ENCODE data around the gene TMEM44. TPM values are rescaled to one million over a fixed set of nuclear protein-coding genes. Genes with fewer than 3 reads are reported as not detected.
A peak's percentile ranks its signal among the peaks of the same experiment; 100 is the strongest.

Gene TMEM44
- total RNA-seq, 2 experiments from 2014 or later, result 4.4 to 5.0 TPM

DNA sequence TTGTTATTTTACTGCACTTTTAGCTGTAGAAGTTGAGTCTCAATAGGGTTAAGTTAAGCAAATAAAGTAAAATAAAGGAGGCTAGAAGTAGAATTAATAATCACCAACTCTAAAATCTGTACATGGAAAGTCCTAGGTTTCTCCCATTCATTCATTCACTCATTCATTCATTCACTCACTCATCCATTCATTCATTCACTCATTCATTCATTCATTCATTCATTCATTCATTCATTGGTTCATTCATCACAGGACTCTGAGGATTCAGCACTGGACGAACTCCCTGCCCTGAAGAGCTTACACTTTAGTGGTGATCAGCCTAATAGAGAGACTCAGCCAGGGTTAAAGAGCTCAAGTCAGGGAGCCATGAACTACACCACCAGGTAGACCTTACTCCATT, 43.3 kb upstream of the TMEM44 start:
- H3K27ac Mint-ChIP-seq, result peak overlapping the region; percentile 36

DNA sequence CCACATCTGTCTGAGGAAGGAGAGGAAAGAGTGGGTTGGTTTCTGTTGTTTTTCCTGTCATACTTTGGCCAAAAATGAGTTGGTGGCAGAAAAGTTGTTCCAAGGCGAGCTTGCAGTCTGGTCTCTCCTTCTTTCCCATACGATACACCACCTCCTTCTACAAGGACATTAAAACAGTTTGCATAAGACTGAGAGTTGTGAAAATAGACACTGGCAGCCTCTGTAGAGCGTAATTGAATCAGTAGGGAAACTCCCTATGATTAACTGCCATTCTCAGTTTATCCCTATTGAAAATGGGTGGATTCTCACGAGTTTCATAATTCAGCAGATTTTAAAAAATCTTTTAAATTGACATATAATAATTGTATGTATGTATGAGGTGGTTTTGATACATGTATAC, 42.5 kb upstream of the TMEM44 start:
- POLR2A ChIA-PET, result interaction anchor here (1.1 to 3.6 kb wide), 3 partner anchors 11 to 595 kb away, joined by 3 to 28 read pairs (median 4); partner anchors contain the start of genes FAM43A and XXYLT1
- peaks cover 36% of the 10 kb centered on the region for H3K4me1 Mint-ChIP-seq (ENCODE audit: low read depth)
- no peak for DNase-seq

More for the DNA sequence above, 43.3 kb upstream of the TMEM44 start:
- DNase-seq (no peak), ATAC-seq (no peak)
- H3K9me3 Mint-ChIP-seq, result no peaks in the 10 kb centered on the region
- POLR2A ChIA-PET, result interaction anchor here (0.6 to 3.6 kb wide), 3 partner anchors 11 to 222 kb away, joined by 3 to 28 read pairs (median 3); partner anchors contain the start of gene FAM43A
- CTCF ChIA-PET, result interaction anchor here (1.0 to 10.3 kb wide), 3 partner anchors 9 to 607 kb away, joined by 3 to 199 read pairs (median 5); partner anchors contain the start of gene FAM43A
- intact Hi-C loops (cut with micrococcal nuclease), result no loop called here
- H3K36me3 Mint-ChIP-seq (ENCODE audit: low read depth), result no peaks in the 10 kb centered on the region
- H3K4me1 Mint-ChIP-seq (ENCODE audit: low read depth), result peaks cover 31% of the 10 kb centered on the region
- H3K27me3 Mint-ChIP-seq, result peaks cover 7% of the 10 kb centered on the region
- no peak for TF ChIP-seq CTCF (IDR thresholded peaks at IDR 0.05)
- no peak overlapping the region for H3K4me3 Mint-ChIP-seq

GRCh38 chr3:194675081-194675640, 41.9 kb upstream of the TMEM44 start:
- Mint-ChIP-seq H3K4me3 (peak overlapping the region; percentile 7), H3K27ac (peak overlapping the region; percentile 81)
- POLR2A ChIA-PET, result interaction anchor here (0.6 to 3.6 kb wide), 4 partner anchors 12 to 935 kb away, joined by 3 to 28 read pairs (median 4); partner anchors contain the start of genes FAM43A and XXYLT1

More for the DNA sequence above, 42.5 kb upstream of the TMEM44 start:
- CTCF ChIA-PET, result interaction anchor here (1.1 to 10.3 kb wide), 4 partner anchors 10 to 595 kb away, joined by 4 to 199 read pairs (median 4); partner anchors contain the start of gene FAM43A
- intact Hi-C loops (cut with micrococcal nuclease), result no loop called here
- Mint-ChIP-seq H3K27me3 (peaks cover 2% of the 10 kb centered on the region), H3K27ac (peak overlapping the region; percentile 81), H3K4me3 (peak overlapping the region; percentile 7), H3K9me3 (no peaks in the 10 kb centered on the region), H3K36me3 (ENCODE audit: low read depth) (peaks cover 1% of the 10 kb centered on the region)
- ATAC-seq, result peak; percentile 15
- no peak for TF ChIP-seq CTCF (IDR thresholded peaks at IDR 0.05)

GRCh38 chr3:194673761-194674160, 40.5 kb upstream of the TMEM44 start:
- no peak overlapping the region for H3K4me3 Mint-ChIP-seq
- DNase-seq (no peak), ATAC-seq (no peak)
- H3K27me3 Mint-ChIP-seq, result peaks cover 2% of the 10 kb centered on the region
- H3K4me1 Mint-ChIP-seq (ENCODE audit: low read depth), result peaks cover 52% of the 10 kb centered on the region
- intact Hi-C loops (cut with micrococcal nuclease), result no loop called here
- TF ChIP-seq CTCF (IDR thresholded peaks at IDR 0.05), result no peak
- H3K27ac Mint-ChIP-seq, result no peak overlapping the region
- ChIA-PET POLR2A (interaction anchor here (1.4 to 3.6 kb wide), 3 partner anchors 9 to 13 kb away, joined by 4 to 28 read pairs (median 16); partner anchors contain the start of gene FAM43A), CTCF (interaction anchor here (1.2 to 10.3 kb wide), 3 partner anchors 12 to 597 kb away, joined by 4 to 199 read pairs (median 26); partner anchors contain the start of genes FAM43A and XXYLT1)
- H3K36me3 Mint-ChIP-seq (ENCODE audit: low read depth), result peaks cover 8% of the 10 kb centered on the region
- no peaks in the 10 kb centered on the region for H3K9me3 Mint-ChIP-seq

More at GRCh38 chr3:194675081-194675640, 41.9 kb upstream of the TMEM44 start:
- peaks cover 3% of the 10 kb centered on the region for H3K36me3 Mint-ChIP-seq (ENCODE audit: low read depth)
- peak; percentile 88 for DNase-seq
- intact Hi-C loops (cut with micrococcal nuclease), result no loop called here
- peaks cover 2% of the 10 kb centered on the region for H3K27me3 Mint-ChIP-seq
- peak; percentile 71 for ATAC-seq
- H3K4me1 Mint-ChIP-seq (ENCODE audit: low read depth), result peaks cover 41% of the 10 kb centered on the region
- H3K9me3 Mint-ChIP-seq, result no peaks in the 10 kb centered on the region
- TF ChIP-seq CTCF (IDR thresholded peaks at IDR 0.05), result no peak
- CTCF ChIA-PET, result interaction anchor here (0.8 to 10.3 kb wide), 5 partner anchors 10 to 595 kb away, joined by 3 to 199 read pairs (median 4); partner anchors contain the start of gene FAM43A

All from activated CD8-positive, alpha-beta T cell treated with anti-CD3 and anti-CD28 coated beads for 36 hours (primary cell).